ENCODE data around the gene LCN2. TPM values are rescaled to one million over a fixed set of nuclear protein-coding genes. Genes with fewer than 3 reads are reported as not detected.
A peak's percentile ranks its signal among the peaks of the same experiment; 100 is the strongest.

LCN2 gene
- total and polyA plus RNA-seq, 9 of the 15 experiments (the other 6 are each of a cell fraction or from before 2014, with no cell fraction given), result 0.10 to 1.2 (median 0.44) TPM; not detected in 1

DNA sequence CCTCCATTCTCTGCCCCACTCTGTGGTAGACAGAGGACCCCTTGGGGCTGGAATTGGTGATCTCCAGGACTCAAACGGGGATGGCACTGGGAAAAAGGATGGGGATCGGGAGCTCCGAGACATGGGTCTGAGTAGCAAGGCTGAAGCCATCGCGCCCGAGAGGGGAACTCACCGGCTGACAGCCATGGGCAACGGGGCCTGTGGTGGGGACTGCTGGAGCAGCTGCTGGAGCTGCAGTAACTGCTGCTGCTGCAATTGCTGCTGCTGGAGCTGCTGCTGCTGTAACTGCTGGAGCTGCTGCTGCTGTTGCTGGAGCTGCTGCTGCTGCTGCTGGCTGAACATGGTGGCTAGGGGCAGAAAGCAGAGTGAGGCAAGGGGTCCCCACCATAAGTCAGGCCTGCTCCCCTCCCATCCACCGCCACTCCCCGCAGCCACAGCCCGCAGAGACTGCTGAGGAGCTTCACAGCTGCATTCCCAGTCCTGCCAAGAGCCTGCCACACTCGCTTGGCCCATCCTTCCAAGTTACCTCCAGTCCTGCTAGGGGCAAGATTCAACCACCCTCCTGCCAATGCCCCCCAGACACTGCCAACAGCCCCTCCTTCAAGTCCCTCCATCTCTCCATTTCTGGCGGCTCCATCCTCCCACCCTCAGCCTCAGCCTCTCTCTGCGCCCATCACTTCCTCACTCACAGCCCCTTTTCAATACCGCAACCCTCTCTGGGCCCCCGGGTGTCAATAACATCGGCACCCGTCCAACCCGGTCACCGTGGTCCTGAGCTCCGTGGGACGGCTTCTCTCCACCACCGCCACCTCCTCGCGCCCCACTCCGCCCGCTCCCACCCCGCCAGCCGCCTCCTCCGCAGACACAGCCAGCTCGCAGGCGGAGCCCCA lies 41.5 kb downstream of the LCN2 start (continued):
- TF ChIP-seq MYC (IDR thresholded peaks at IDR 0.05; ENCODE audit: low read depth, low read length) (no peak), MYC (CRISPR knock-in tag; IDR thresholded peaks at IDR 0.05; ENCODE audit: borderline replicate concordance, low read depth) (0 out of 2 replicates have a peak, but pooled peaks have one; percentile 27), ZBTB1 (CRISPR knock-in tag; IDR thresholded peaks at IDR 0.05; ENCODE audit: borderline replicate concordance, low read depth) (no peak), ZNF165 (CRISPR knock-in tag; IDR thresholded peaks at IDR 0.05; ENCODE audit: borderline replicate concordance) (0 out of 2 replicates have a peak, but pooled peaks have one; percentile 19), SMAD4 (CRISPR knock-in tag; conservative IDR thresholded peaks at IDR 0.05) (no peak), SREBF1 (IDR thresholded peaks at IDR 0.05; ENCODE audit: borderline replicate concordance, low read depth, low read length) (0 out of 2 replicates have a peak, but pooled peaks have one; percentile 22), NR4A1 (CRISPR knock-in tag; IDR thresholded peaks at IDR 0.05) (peak; percentile 55; the same call in 1 of the 2 replicates), NR4A1 (tag; IDR thresholded peaks at IDR 0.05) (no peak), L3MBTL2 (IDR thresholded peaks at IDR 0.05) (no peak), TAF7 (tag; IDR thresholded peaks at IDR 0.05) (0 out of 2 replicates have a peak, but pooled peaks have one; percentile 34), RFX5 (IDR thresholded peaks at IDR 0.05; ENCODE audit: low read depth, low read length) (no peak), TBL1XR1 (IDR thresholded peaks at IDR 0.05; ENCODE audit: low read length in 2 of 2) (no peak), FIP1L1 (IDR thresholded peaks at IDR 0.05; ENCODE audit: low read depth, low read length, poor library complexity, severe bottlenecking) (no peak), DPF2 (IDR thresholded peaks at IDR 0.05) (no peak), DIDO1 (tag; IDR thresholded peaks at IDR 0.05; ENCODE audit: low read depth) (0 out of 2 replicates have a peak, but pooled peaks have one; percentile 17)
- TF ChIP-seq, protein P1, sequence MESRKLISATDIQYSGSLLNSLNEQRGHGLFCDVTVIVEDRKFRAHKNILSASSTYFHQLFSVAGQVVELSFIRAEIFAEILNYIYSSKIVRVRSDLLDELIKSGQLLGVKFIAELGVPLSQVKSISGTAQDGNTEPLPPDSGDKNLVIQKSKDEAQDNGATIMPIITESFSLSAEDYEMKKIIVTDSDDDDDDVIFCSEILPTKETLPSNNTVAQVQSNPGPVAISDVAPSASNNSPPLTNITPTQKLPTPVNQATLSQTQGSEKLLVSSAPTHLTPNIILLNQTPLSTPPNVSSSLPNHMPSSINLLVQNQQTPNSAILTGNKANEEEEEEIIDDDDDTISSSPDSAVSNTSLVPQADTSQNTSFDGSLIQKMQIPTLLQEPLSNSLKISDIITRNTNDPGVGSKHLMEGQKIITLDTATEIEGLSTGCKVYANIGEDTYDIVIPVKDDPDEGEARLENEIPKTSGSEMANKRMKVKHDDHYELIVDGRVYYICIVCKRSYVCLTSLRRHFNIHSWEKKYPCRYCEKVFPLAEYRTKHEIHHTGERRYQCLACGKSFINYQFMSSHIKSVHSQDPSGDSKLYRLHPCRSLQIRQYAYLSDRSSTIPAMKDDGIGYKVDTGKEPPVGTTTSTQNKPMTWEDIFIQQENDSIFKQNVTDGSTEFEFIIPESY (CRISPR knock-in tag; IDR thresholded peaks at IDR 0.05), result no peak
- TF ChIP-seq, protein P2, sequence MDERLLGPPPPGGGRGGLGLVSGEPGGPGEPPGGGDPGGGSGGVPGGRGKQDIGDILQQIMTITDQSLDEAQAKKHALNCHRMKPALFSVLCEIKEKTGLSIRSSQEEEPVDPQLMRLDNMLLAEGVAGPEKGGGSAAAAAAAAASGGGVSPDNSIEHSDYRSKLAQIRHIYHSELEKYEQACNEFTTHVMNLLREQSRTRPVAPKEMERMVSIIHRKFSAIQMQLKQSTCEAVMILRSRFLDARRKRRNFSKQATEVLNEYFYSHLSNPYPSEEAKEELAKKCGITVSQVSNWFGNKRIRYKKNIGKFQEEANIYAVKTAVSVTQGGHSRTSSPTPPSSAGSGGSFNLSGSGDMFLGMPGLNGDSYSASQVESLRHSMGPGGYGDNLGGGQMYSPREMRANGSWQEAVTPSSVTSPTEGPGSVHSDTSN (CRISPR knock-in tag; IDR thresholded peaks at IDR 0.05; ENCODE audit: low read depth), result no peak
- TF ChIP-seq, protein P2 (tag; conservative IDR thresholded peaks at IDR 0.05; ENCODE audit: low read depth), result no peak
- TF ChIP-seq, protein P3, sequence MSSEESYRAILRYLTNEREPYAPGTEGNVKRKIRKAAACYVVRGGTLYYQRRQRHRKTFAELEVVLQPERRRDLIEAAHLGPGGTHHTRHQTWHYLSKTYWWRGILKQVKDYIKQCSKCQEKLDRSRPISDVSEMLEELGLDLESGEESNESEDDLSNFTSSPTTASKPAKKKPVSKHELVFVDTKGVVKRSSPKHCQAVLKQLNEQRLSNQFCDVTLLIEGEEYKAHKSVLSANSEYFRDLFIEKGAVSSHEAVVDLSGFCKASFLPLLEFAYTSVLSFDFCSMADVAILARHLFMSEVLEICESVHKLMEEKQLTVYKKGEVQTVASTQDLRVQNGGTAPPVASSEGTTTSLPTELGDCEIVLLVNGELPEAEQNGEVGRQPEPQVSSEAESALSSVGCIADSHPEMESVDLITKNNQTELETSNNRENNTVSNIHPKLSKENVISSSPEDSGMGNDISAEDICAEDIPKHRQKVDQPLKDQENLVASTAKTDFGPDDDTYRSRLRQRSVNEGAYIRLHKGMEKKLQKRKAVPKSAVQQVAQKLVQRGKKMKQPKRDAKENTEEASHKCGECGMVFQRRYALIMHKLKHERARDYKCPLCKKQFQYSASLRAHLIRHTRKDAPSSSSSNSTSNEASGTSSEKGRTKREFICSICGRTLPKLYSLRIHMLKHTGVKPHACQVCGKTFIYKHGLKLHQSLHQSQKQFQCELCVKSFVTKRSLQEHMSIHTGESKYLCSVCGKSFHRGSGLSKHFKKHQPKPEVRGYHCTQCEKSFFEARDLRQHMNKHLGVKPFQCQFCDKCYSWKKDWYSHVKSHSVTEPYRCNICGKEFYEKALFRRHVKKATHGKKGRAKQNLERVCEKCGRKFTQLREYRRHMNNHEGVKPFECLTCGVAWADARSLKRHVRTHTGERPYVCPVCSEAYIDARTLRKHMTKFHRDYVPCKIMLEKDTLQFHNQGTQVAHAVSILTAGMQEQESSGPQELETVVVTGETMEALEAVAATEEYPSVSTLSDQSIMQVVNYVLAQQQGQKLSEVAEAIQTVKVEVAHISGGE (CRISPR knock-in tag; IDR thresholded peaks at IDR 0.05), result no peak
